ENCODE data around the gene CALCB. TPM values are rescaled to one million over a fixed set of nuclear protein-coding genes. Genes with fewer than 3 reads are reported as not detected.
"Not testable (repeated sequence)": the region's sequence is repeated elsewhere in the genome, so short reads cannot be mapped to it uniquely, and the experiment has no call there.

Gene CALCB
- total and polyA plus RNA-seq, 11 donors: 0.11 to 1.3 (median 0.37) TPM; not detected in 4

GRCh38 chr11:15055620-15056356, 17.6 kb upstream of the CALCB start:
- Histone ChIP-seq H3K36me3 (no peaks in the 10 kb centered on the region), H3K27ac (no peak overlapping the region), H3K4me1 (no peaks in the 10 kb centered on the region), H3K4me3 (no peak overlapping the region), H3K9me3 (no peaks in the 10 kb centered on the region), H3K27me3 (peaks cover 0 to 8% (median 0%) of the 10 kb centered on the region in 9 donors)
- ATAC-seq (no peak), DNase-seq (no peak)
- no peak for TF ChIP-seq POLR2A (IDR thresholded peaks at IDR 0.05)
- TF ChIP-seq, protein P1, sequence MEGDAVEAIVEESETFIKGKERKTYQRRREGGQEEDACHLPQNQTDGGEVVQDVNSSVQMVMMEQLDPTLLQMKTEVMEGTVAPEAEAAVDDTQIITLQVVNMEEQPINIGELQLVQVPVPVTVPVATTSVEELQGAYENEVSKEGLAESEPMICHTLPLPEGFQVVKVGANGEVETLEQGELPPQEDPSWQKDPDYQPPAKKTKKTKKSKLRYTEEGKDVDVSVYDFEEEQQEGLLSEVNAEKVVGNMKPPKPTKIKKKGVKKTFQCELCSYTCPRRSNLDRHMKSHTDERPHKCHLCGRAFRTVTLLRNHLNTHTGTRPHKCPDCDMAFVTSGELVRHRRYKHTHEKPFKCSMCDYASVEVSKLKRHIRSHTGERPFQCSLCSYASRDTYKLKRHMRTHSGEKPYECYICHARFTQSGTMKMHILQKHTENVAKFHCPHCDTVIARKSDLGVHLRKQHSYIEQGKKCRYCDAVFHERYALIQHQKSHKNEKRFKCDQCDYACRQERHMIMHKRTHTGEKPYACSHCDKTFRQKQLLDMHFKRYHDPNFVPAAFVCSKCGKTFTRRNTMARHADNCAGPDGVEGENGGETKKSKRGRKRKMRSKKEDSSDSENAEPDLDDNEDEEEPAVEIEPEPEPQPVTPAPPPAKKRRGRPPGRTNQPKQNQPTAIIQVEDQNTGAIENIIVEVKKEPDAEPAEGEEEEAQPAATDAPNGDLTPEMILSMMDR (IDR thresholded peaks at IDR 0.05): no peak
- intact Hi-C loops (cut with DNase I): no loop called here
- WGBS, 4 donors: 48 to 54% (median 51%) methylated on average over 3 of the region's 3 CpGs

DNA sequence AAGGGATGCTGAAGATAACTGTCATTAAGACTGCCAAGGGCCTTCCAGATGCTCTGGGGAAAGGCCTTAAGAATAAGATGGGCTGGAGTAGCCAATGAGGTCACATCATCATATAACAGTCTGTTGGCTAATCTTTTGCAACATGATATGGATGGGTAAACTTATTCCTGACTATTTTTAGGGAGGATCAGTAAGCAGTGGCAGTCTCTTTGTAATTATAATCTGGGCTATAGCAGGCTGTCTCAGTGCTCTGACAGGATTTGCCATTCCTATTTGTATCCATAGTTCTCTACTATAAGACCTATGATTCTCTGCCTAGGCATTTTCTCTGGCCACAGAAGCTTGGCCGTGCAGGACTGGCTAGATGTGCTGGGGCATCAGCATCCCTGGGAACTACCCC, 16.1 kb upstream of the CALCB start:
- Histone ChIP-seq H3K4me3 (no peak overlapping the region), H3K27ac (no peak overlapping the region), H3K27me3 (peaks cover 0 to 8% (median 0%) of the 10 kb centered on the region in 9 donors), H3K36me3 (no peaks in the 10 kb centered on the region), H3K9me3 (no peaks in the 10 kb centered on the region), H3K4me1 (no peaks in the 10 kb centered on the region)
- intact Hi-C loops (cut with DNase I): no loop called here
- 85 to 94% (median 90%) methylated on average over 1 of the region's 1 CpG for WGBS, 4 donors
- TF ChIP-seq, protein P1 (IDR thresholded peaks at IDR 0.05): no peak
- no peak for TF ChIP-seq POLR2A (IDR thresholded peaks at IDR 0.05)
- DNase-seq: no peak
- ATAC-seq: no peak

DNA sequence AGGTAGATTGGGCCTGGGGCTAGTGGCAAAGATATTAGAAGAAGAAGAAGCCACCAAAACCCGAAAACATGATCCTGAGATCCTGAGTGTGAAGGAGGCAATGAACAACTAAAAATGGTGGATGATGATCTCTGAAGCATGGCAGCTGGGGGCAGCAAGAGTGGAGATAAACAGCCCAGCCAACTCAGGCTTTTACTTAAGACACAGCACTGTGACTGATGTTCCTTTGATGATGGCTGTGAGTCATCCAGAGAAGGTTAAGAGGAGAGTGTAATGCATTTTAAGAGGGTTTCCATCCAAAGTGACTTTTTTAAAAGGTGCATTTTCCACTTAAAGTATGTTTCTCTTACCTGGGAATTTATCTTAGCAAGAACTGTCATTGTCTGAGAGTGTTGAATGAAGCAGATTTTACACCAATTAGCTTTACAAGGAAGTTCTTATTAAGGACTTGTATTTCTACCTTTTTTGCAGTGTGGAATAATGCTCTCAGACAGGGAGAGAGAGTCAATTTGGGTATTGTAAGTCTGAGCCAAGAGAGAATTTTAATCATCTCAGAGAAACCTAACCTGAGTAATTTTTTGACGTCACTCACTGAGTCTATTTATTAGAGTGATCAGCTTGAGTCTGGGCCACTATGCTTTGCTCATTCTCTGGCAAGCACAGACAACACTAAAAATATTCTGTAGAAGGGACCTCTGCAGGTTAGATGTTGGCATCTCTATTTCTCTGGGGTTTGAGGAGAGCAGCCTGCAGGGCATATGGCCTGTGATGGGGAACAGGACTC, 14.1 kb upstream of the CALCB start:
- no peaks in the 10 kb centered on the region for H3K36me3 ChIP-seq
- no peak overlapping the region for H3K27ac ChIP-seq
- no peak for ATAC-seq
- 84 to 90% (median 89%) methylated on average over 2 of the region's 2 CpGs for WGBS, 4 donors
- TF ChIP-seq, protein P1 (IDR thresholded peaks at IDR 0.05): no peak
- TF ChIP-seq POLR2A (IDR thresholded peaks at IDR 0.05): no peak
- peaks cover 0 to 8% (median 0%) of the 10 kb centered on the region in 9 donors for H3K27me3 ChIP-seq
- intact Hi-C loops (cut with DNase I): no loop called here
- DNase-seq: no peak
- H3K4me3 ChIP-seq: no peak overlapping the region
- H3K4me1 ChIP-seq: no peaks in the 10 kb centered on the region
- H3K9me3 ChIP-seq: no peaks in the 10 kb centered on the region

DNA sequence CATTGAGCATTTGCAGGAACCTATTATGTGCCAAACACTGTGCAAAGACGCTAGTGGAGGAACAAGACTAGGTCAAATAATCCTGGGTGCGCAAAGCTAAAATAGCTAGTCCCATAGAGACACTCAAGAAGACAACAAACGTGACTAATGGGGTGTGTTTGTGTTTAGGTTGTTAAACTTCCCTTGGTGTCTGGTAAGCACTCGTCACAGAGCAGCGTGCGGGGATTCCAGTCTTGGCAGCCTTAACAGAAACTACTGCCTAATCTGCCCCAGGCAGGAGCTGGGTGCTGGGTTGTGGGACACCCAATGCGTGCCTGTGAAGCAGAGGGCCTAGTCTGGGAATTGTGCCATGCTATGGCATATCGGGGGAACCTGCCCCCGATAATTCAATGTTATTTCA, 10.8 kb upstream of the CALCB start:
- H3K4me1 ChIP-seq: no peaks in the 10 kb centered on the region
- H3K4me3 ChIP-seq: no peak overlapping the region
- intact Hi-C loops (cut with DNase I): no loop called here
- H3K27ac ChIP-seq: no peak overlapping the region
- WGBS, 4 donors: 83 to 93% (median 88%) methylated on average over 9 of the region's 9 CpGs
- no peak for ATAC-seq
- peaks cover 0 to 7% (median 0%) of the 10 kb centered on the region in 9 donors for H3K27me3 ChIP-seq
- no peaks in the 10 kb centered on the region for H3K9me3 ChIP-seq
- no peaks in the 10 kb centered on the region for H3K36me3 ChIP-seq
- DNase-seq: no peak
- TF ChIP-seq, protein P1 (IDR thresholded peaks at IDR 0.05): no peak
- no peak for TF ChIP-seq POLR2A (IDR thresholded peaks at IDR 0.05)

GRCh38 chr11:15069751-15070150, 3.6 kb upstream of the CALCB start:
- H3K4me3 ChIP-seq, H3K36me3 ChIP-seq, ATAC-seq, DNase-seq, H3K27ac ChIP-seq: not testable (repeated sequence)
- H3K4me1 ChIP-seq: peaks cover 0 to 20% (median 12%) of the 10 kb centered on the region in 12 donors
- 82 to 91% (median 88%) methylated on average over 7 of the region's 7 CpGs for WGBS, 4 donors
- H3K9me3 ChIP-seq: peaks cover 0 to 21% (median 0%) of the 10 kb centered on the region in 12 donors
- intact Hi-C loops (cut with DNase I): loop anchor here in 6 of 10 donors (5.0 to 10.0 kb wide), 6 partner anchors 97 to 545 kb away; partner anchors contain the start of genes CALCA (in 3 of the 6) and PSMA1 (in 1 of the 6)
- H3K27me3 ChIP-seq: peaks cover 8 to 43% (median 30%) of the 10 kb centered on the region in 9 donors
